OCI-LY7 (cell line): ENCODE data around the gene C10orf88.

Experiments used
- EZH2phosphoT487 ChIP-seq: fragments of 200-600 bp; sonication (generic); IDR thresholded peaks from 2 replicates; pipeline ENCODE4 v1.6.1; 2018; ENCODE audit warnings: low read depth, borderline replicate concordance, mild to moderate bottlenecking, mixed run types, antibody characterized with exemption, low read length, moderate library complexity, mixed read lengths
- TF ChIP-seq, protein P1 (sequence below): fragments of 200-600 bp; sonication (generic); conservative IDR thresholded peaks from 2 replicates; pipeline ENCODE4 v1.5.1; 2014; ENCODE audit warnings: mild to moderate bottlenecking, antibody characterized with exemption, low read length, moderate library complexity, mixed read lengths

DNA sequence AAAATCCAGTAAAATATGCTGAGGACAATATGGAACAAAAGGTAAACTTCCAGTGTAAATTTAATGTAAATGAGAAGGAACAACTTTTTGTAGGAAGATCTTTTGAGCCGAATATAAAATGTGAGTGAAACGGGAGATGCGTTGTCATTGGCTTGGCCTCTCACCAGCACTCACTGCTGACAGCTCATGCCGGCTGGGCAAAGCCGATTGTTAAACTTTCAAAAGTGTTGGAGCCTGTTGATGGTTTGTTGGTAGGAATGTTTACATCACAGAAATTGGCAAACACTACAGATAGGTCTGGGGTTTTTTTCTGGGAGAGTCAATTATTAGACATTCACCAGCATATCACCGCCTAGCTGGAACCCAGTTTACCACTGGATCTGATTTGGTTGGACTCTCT lies 32.3 kb upstream of the C10orf88 start:
- TF ChIP-seq, protein P1, sequence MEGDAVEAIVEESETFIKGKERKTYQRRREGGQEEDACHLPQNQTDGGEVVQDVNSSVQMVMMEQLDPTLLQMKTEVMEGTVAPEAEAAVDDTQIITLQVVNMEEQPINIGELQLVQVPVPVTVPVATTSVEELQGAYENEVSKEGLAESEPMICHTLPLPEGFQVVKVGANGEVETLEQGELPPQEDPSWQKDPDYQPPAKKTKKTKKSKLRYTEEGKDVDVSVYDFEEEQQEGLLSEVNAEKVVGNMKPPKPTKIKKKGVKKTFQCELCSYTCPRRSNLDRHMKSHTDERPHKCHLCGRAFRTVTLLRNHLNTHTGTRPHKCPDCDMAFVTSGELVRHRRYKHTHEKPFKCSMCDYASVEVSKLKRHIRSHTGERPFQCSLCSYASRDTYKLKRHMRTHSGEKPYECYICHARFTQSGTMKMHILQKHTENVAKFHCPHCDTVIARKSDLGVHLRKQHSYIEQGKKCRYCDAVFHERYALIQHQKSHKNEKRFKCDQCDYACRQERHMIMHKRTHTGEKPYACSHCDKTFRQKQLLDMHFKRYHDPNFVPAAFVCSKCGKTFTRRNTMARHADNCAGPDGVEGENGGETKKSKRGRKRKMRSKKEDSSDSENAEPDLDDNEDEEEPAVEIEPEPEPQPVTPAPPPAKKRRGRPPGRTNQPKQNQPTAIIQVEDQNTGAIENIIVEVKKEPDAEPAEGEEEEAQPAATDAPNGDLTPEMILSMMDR: no peak
- TF ChIP-seq EZH2phosphoT487: no peak
